Lung (tissue), 13 donors: Measurements from ENCODE around the gene MCIDAS. TPM values are rescaled to one million over a fixed set of nuclear protein-coding genes. Genes with fewer than 3 reads are reported as not detected.
A peak's percentile ranks its signal among the peaks of the same experiment; 100 is the strongest.

Experiments used
- ATAC-seq: fragments of 200-7000 bp; cut with Tn5 transposase; one replicate; pipeline ENCODE4 v1.9.1; 2020; ENCODE audit warnings: moderate number of reproducible peaks; ENCODE audit not compliant: insufficient read depth, low FRiP score
- DNase-seq, 3 donors: peaks; one replicate each; pipeline ENCODE4 v3.0.0-alpha.2; 2013 to 2017
- H3K27ac ChIP-seq, 2 donors: one replicate each; pipeline ENCODE4 v1.5.1; 2013; ENCODE audit warnings: mild to moderate bottlenecking in 2 of 2, moderate library complexity in 2 of 2, control low read depth in 1 of 2, inconsistent platforms in 1 of 2, low read depth in 1 of 2, low read length in 1 of 2
- H3K27me3 ChIP-seq, 3 donors: one replicate each; pipeline ENCODE4 v1.5.1; 2013; ENCODE audit warnings: low read length in 2 of 3; ENCODE audit not compliant: control insufficient read depth in 3 of 3, insufficient read depth in 3 of 3
- H3K36me3 ChIP-seq, 4 donors: one replicate each; pipeline ENCODE4 v1.5.1; 2013; ENCODE audit warnings: low read length in 4 of 4, mild to moderate bottlenecking in 1 of 4, moderate library complexity in 1 of 4; ENCODE audit not compliant: control insufficient read depth in 4 of 4, insufficient read depth in 4 of 4
- H3K4me1 ChIP-seq, 5 donors: one replicate each; pipeline ENCODE4 v1.5.1; 2013; ENCODE audit warnings: low read length in 5 of 5, mild to moderate bottlenecking in 2 of 5, moderate library complexity in 1 of 5; ENCODE audit not compliant: control insufficient read depth in 5 of 5, insufficient read depth in 5 of 5
- H3K4me3 ChIP-seq: one replicate; pipeline ENCODE4 v1.5.1; 2013; ENCODE audit warnings: mild to moderate bottlenecking, control low read depth, moderate library complexity
- H3K9ac ChIP-seq, 2 donors: one replicate each; pipeline ENCODE4 v1.5.1; 2013; ENCODE audit warnings: low read length in 2 of 2, control low read depth in 1 of 2; ENCODE audit not compliant: insufficient read depth in 1 of 2
- H3K9me3 ChIP-seq, 4 donors: one replicate each; pipeline ENCODE4 v1.5.1; 2013; ENCODE audit warnings: low read length in 3 of 4, mild to moderate bottlenecking in 1 of 4, moderate library complexity in 1 of 4; ENCODE audit not compliant: control insufficient read depth in 4 of 4, insufficient read depth in 3 of 4
- WGBS, 2 donors: extraction: QIAGEN DNeasy Blood & Tissue Kit; methylation state at CpG; one replicate each; pipeline ENCODE4 v1.1.7; 2013; 5-methylcytosine and 5-hydroxymethylcytosine counted together
- polyA plus RNA-seq, 2 donors: library from polyadenylated mRNA; stranded (reverse); fragments of 200-250 nt; gene quantifications; one replicate each; pipeline ENCODE4 v1.2.1, GENCODE V29; 2013
- small RNA-seq: library from RNA; depleted of rRNA; stranded (forward); fragments of <200 nt; gene quantifications from one replicate; pipeline ENCODE3, GENCODE V24; 2014; ENCODE audit warnings: low replicate concordance
- total RNA-seq, 2 donors: library from RNA; depleted of rRNA in 1 of 2; stranded (reverse); fragments of >200 nt in 1 of 2; gene quantifications; one replicate each; pipeline ENCODE4 v1.2.1, GENCODE V29; 2014 to 2021
- TF ChIP-seq, protein P1 (sequence below): IDR thresholded peaks from 2 replicates; pipeline ENCODE4 v1.5.1; 2012; ENCODE audit warnings: mild to moderate bottlenecking; ENCODE audit errors: control extremely low read depth, extremely low read depth
- donor health status: control.
- donor health status: control.
- donor health status: Bipolar disorder and iron deficiency.
- donor health status: healthy.
- donor health status: DM: yes; HTN: yes; CAD: no.

MCIDAS gene
- total and polyA plus RNA-seq, 4 donors, result 0.23 to 1.7 (median 0.62) TPM

GRCh38 chr5:55172051-55172899 is 54.8 kb downstream of the MCIDAS start:
- Histone ChIP-seq H3K4me1 (peaks cover 0 to 31% (median 6%) of the 10 kb centered on the region in 5 donors), H3K4me3 (no peak overlapping the region), H3K36me3 (no peaks in the 10 kb centered on the region), H3K9ac (peak overlapping the region in 1 of 2 donors; percentile 42), H3K9me3 (peaks cover 0 to 2% (median 0%) of the 10 kb centered on the region in 4 donors), H3K27ac (no peak overlapping the region), H3K27me3 (peaks cover 0 to 45% (median 38%) of the 10 kb centered on the region in 3 donors)
- WGBS, 2 donors, result 7 to 8% methylated on average over 15 of the region's 15 CpGs
- TF ChIP-seq, protein P1, sequence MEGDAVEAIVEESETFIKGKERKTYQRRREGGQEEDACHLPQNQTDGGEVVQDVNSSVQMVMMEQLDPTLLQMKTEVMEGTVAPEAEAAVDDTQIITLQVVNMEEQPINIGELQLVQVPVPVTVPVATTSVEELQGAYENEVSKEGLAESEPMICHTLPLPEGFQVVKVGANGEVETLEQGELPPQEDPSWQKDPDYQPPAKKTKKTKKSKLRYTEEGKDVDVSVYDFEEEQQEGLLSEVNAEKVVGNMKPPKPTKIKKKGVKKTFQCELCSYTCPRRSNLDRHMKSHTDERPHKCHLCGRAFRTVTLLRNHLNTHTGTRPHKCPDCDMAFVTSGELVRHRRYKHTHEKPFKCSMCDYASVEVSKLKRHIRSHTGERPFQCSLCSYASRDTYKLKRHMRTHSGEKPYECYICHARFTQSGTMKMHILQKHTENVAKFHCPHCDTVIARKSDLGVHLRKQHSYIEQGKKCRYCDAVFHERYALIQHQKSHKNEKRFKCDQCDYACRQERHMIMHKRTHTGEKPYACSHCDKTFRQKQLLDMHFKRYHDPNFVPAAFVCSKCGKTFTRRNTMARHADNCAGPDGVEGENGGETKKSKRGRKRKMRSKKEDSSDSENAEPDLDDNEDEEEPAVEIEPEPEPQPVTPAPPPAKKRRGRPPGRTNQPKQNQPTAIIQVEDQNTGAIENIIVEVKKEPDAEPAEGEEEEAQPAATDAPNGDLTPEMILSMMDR, result peak; percentile 82
- DNase-seq, result peak; percentile 68 to 90 (median 87)
- ATAC-seq, result peak; percentile 79

GRCh38 chr5:55171471-55171870 is 55.6 kb downstream of the MCIDAS start:
- Histone ChIP-seq H3K9me3 (no peaks in the 10 kb centered on the region), H3K4me3 (no peak overlapping the region), H3K27me3 (peaks cover 0 to 37% (median 30%) of the 10 kb centered on the region in 3 donors), H3K4me1 (peaks cover 0 to 26% (median 6%) of the 10 kb centered on the region in 5 donors), H3K36me3 (no peaks in the 10 kb centered on the region), H3K27ac (no peak overlapping the region), H3K9ac (no peak overlapping the region)
- TF ChIP-seq, protein P1, result no peak
- WGBS, 2 donors, result 24 to 27% methylated on average over 2 of the region's 2 CpGs
- ATAC-seq, result no peak
- DNase-seq, result no peak

Small RNA genes lying within 50 kb of the gene (small RNA-seq; reads per million reads assigned to genes)
- gene MIR449A, result 270 reads per million, percentile 99 among the genes with 10 or more reads in this experiment
- gene MIR449B, result 7.5 reads per million, percentile 95 among the genes with 10 or more reads in this experiment
- gene MIR449C, result 466 reads per million, percentile 99 among the genes with 10 or more reads in this experiment

Other genes starting within 250 kb of the MCIDAS start
- 10 to 100 TPM in 1 of 2 donors, 1 to 10 TPM in 1; 3.8 to 12.5 TPM for gene ESM1, start 241.7 kb downstream of the MCIDAS start, total RNA-seq
- gene ESM1, start 241.7 kb downstream of the MCIDAS start, polyA plus RNA-seq, result 10 to 100 TPM in 1 of 2 donors, 1 to 10 TPM in 1; 7.5 to 48.0 TPM
- gene GZMK, start 203.1 kb downstream of the MCIDAS start, total RNA-seq, result 1 to 10 TPM in 1 of 2 donors, under 1 TPM in 1; 0.31 to 7.7 TPM
- gene GZMK, start 203.1 kb downstream of the MCIDAS start, polyA plus RNA-seq, result 1 to 10 TPM in 1 of 2 donors, under 1 TPM in 1; 0.51 to 1.7 TPM
- 1 to 10 TPM; 2.4 to 4.3 TPM for gene GZMA, start 124.7 kb downstream of the MCIDAS start, total RNA-seq
- 1 to 10 TPM; 6.2 to 7.8 TPM for gene GZMA, start 124.7 kb downstream of the MCIDAS start, polyA plus RNA-seq
- gene GPX8, start 67.1 kb downstream of the MCIDAS start, total RNA-seq, result 10 to 100 TPM; 18.8 to 30.8 TPM
- gene GPX8, start 67.1 kb downstream of the MCIDAS start, polyA plus RNA-seq, result 1 to 10 TPM; 7.5 to 8.6 TPM
- gene CDC20B, start 54.1 kb downstream of the MCIDAS start, total RNA-seq, result 1 to 10 TPM; 1.4 to 5.7 TPM
- under 1 TPM; 0.28 to 0.42 TPM for gene CDC20B, start 54.1 kb downstream of the MCIDAS start, polyA plus RNA-seq
- 1 to 10 TPM; 4.7 to 8.5 TPM for gene CCNO, start 6.3 kb upstream of the MCIDAS start, total RNA-seq
- 1 to 10 TPM; 3.2 to 5.3 TPM for gene CCNO, start 6.3 kb upstream of the MCIDAS start, polyA plus RNA-seq
- gene DHX29, start 80.4 kb upstream of the MCIDAS start, total RNA-seq, result 10 to 100 TPM; 24.4 to 35.3 TPM
- gene DHX29, start 80.4 kb upstream of the MCIDAS start, polyA plus RNA-seq, result 10 to 100 TPM in 1 of 2 donors, 1 to 10 TPM in 1; 8.0 to 13.7 TPM
- gene MTREX, start 80.7 kb upstream of the MCIDAS start, total RNA-seq, result 10 to 100 TPM; 49.9 to 88.4 TPM
- gene MTREX, start 80.7 kb upstream of the MCIDAS start, polyA plus RNA-seq, result 10 to 100 TPM; 17.4 to 22.0 TPM